ENCODE results near the gene OBSCN.

OBSCN gene

GRCh38 chr1:228306275-228307217 is 98.7 kb downstream of the OBSCN start:
- Histone ChIP-seq H3K4me1 (ENCODE audit: control insufficient read depth, insufficient read depth, low read length) (no peaks in the 10 kb centered on the region), H3K36me3 (ENCODE audit: control insufficient read depth, insufficient read depth, low read length) (no peaks in the 10 kb centered on the region), H3K4me3 (ENCODE audit: low read length) (no peak overlapping the region), H3K27me3 (ENCODE audit: control insufficient read depth, insufficient read depth, low read length) (no peaks in the 10 kb centered on the region), H3K27ac (ENCODE audit: low read depth, low read length) (no peak overlapping the region), H3K9ac (ENCODE audit: low read length) (no peak overlapping the region)

- Histone ChIP-seq H3K9ac (ENCODE audit: low read length) (no peak overlapping the region), H3K27me3 (ENCODE audit: control insufficient read depth, insufficient read depth, low read length) (no peaks in the 10 kb centered on the region), H3K36me3 (ENCODE audit: control insufficient read depth, insufficient read depth, low read length) (no peaks in the 10 kb centered on the region), H3K4me3 (ENCODE audit: low read length) (no peak overlapping the region), H3K27ac (ENCODE audit: low read depth, low read length) (no peak overlapping the region), H3K4me1 (ENCODE audit: control insufficient read depth, insufficient read depth, low read length) (no peaks in the 10 kb centered on the region)
These were observed 99.6 kb downstream of the OBSCN start for GRCh38 chr1:228307218-228308023.

- Histone ChIP-seq H3K27me3 (ENCODE audit: control insufficient read depth, insufficient read depth, low read length) (no peaks in the 10 kb centered on the region), H3K9ac (ENCODE audit: low read length) (no peak overlapping the region), H3K4me1 (ENCODE audit: control insufficient read depth, insufficient read depth, low read length) (no peaks in the 10 kb centered on the region), H3K36me3 (ENCODE audit: control insufficient read depth, insufficient read depth, low read length) (no peaks in the 10 kb centered on the region), H3K4me3 (ENCODE audit: low read length) (no peak overlapping the region), H3K27ac (ENCODE audit: low read depth, low read length) (no peak overlapping the region)
These were observed 100.3 kb downstream of the OBSCN start for GRCh38 chr1:228308085-228308601.

- Histone ChIP-seq H3K36me3 (ENCODE audit: control insufficient read depth, insufficient read depth, low read length) (no peaks in the 10 kb centered on the region), H3K4me3 (ENCODE audit: low read length) (no peak overlapping the region), H3K9ac (ENCODE audit: low read length) (no peak overlapping the region), H3K27ac (ENCODE audit: low read depth, low read length) (no peak overlapping the region), H3K4me1 (ENCODE audit: control insufficient read depth, insufficient read depth, low read length) (no peaks in the 10 kb centered on the region), H3K27me3 (ENCODE audit: control insufficient read depth, insufficient read depth, low read length) (no peaks in the 10 kb centered on the region)
These were observed 100.9 kb downstream of the OBSCN start for GRCh38 chr1:228308628-228309325.

GRCh38 chr1:228309326-228310067 is 101.7 kb downstream of the OBSCN start:
- H3K27ac ChIP-seq (ENCODE audit: low read depth, low read length), result no peak overlapping the region
- H3K36me3 ChIP-seq (ENCODE audit: control insufficient read depth, insufficient read depth, low read length), result no peaks in the 10 kb centered on the region
- H3K27me3 ChIP-seq (ENCODE audit: control insufficient read depth, insufficient read depth, low read length), result no peaks in the 10 kb centered on the region
- H3K4me3 ChIP-seq (ENCODE audit: low read length), result no peak overlapping the region
- no peak overlapping the region for H3K9ac ChIP-seq (ENCODE audit: low read length)
- H3K4me1 ChIP-seq (ENCODE audit: control insufficient read depth, insufficient read depth, low read length), result no peaks in the 10 kb centered on the region

DNA sequence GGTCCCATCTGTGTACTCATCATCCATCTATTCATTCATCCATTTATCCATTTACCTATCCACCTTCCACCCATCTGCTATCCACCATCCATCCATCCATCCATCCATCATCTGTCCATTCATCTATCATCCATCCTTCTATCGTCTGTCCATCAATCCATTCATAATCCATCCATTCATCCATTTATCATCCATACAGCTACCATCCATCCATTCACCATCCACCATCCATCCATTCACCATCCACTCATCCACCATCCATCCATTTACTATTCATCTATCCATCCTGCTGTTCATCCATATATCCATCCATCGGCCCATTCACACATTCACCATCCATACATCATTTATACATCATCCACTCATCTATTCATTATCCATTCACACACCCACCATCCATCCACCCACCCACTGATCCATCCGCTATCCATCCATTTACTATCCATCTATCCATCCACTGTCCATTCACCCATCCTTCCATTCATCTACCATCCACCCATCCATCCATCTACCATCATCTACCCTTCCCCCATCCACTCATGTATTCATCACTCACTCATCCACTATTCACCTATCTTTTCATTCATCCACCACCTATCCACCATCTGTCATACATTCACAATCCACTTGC is 102.4 kb downstream of the OBSCN start:
- Histone ChIP-seq H3K27me3 (ENCODE audit: control insufficient read depth, insufficient read depth, low read length) (no peaks in the 10 kb centered on the region), H3K4me1 (ENCODE audit: control insufficient read depth, insufficient read depth, low read length) (no peaks in the 10 kb centered on the region), H3K9ac (ENCODE audit: low read length) (no peak overlapping the region), H3K4me3 (ENCODE audit: low read length) (no peak overlapping the region), H3K27ac (ENCODE audit: low read depth, low read length) (no peak overlapping the region), H3K36me3 (ENCODE audit: control insufficient read depth, insufficient read depth, low read length) (no peaks in the 10 kb centered on the region)

DNA sequence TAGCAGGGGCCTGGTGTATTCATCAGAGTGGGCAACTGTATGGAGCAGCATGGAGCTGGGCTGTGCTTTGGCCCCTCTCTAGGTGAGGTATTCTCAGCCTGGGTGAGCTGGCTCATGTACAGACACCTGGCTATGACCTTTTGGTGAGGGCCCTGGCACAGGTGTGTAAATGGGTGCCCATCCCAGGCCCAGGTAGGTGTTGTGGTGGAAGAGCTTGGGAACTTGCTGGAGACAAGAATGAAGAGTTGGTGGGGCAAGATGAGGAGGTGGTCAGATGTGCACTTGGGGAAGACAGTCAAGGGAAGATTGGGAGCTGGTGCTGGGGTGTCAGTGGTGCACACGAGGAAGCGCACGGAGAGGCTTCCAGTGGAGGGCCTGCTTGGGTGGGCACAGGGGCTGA is 103.2 kb downstream of the OBSCN start:
- no peaks in the 10 kb centered on the region for H3K27me3 ChIP-seq (ENCODE audit: control insufficient read depth, insufficient read depth, low read length)
- H3K9ac ChIP-seq (ENCODE audit: low read length), result no peak overlapping the region
- no peak overlapping the region for H3K4me3 ChIP-seq (ENCODE audit: low read length)
- no peak overlapping the region for H3K27ac ChIP-seq (ENCODE audit: low read depth, low read length)
- H3K4me1 ChIP-seq (ENCODE audit: control insufficient read depth, insufficient read depth, low read length), result no peaks in the 10 kb centered on the region
- H3K36me3 ChIP-seq (ENCODE audit: control insufficient read depth, insufficient read depth, low read length), result no peaks in the 10 kb centered on the region

DNA sequence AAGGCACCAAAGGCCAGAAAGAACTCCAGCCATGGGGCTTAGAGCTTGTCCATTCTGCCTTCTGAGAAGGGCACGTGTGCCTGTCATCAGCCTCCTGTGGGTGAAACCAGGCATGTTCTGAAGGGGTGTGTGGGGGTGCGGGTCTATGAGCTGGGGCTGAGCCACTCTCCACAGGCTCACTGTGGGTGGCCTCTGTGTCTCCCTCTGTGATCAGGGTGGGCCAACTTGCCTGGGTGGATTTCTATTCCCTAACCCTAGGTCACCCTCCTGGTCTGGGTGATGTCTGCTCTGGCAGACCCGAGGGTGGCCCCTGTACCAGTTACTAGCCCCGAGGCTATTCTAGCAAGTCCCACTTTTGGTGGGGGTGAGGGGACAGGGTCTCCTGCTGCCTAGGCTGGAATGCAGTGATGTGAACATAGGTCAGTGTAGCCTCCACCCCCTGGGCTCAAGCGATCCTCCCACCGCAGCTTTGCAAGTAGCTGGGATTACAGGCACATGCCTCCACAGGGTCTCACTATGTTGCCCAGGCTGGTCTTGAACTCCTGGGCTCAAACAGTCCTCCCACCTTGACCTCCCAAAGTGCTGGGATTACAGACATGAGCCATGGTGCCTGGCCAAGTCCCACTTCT is 104.4 kb downstream of the OBSCN start:
- H3K9ac ChIP-seq (ENCODE audit: low read length), result no peak overlapping the region
- no peak overlapping the region for H3K4me3 ChIP-seq (ENCODE audit: low read length)
- no peaks in the 10 kb centered on the region for H3K36me3 ChIP-seq (ENCODE audit: control insufficient read depth, insufficient read depth, low read length)
- no peak overlapping the region for H3K27ac ChIP-seq (ENCODE audit: low read depth, low read length)
- H3K27me3 ChIP-seq (ENCODE audit: control insufficient read depth, insufficient read depth, low read length), result no peaks in the 10 kb centered on the region
- no peaks in the 10 kb centered on the region for H3K4me1 ChIP-seq (ENCODE audit: control insufficient read depth, insufficient read depth, low read length)

- no peaks in the 10 kb centered on the region for H3K36me3 ChIP-seq (ENCODE audit: control insufficient read depth, insufficient read depth, low read length)
- no peak overlapping the region for H3K9ac ChIP-seq (ENCODE audit: low read length)
- no peaks in the 10 kb centered on the region for H3K27me3 ChIP-seq (ENCODE audit: control insufficient read depth, insufficient read depth, low read length)
- H3K4me3 ChIP-seq (ENCODE audit: low read length), result no peak overlapping the region
- no peak overlapping the region for H3K27ac ChIP-seq (ENCODE audit: low read depth, low read length)
- H3K4me1 ChIP-seq (ENCODE audit: control insufficient read depth, insufficient read depth, low read length), result no peaks in the 10 kb centered on the region
These were observed 105.9 kb downstream of the OBSCN start for GRCh38 chr1:228313536-228314277.

- H3K4me3 ChIP-seq (ENCODE audit: low read length), result no peak overlapping the region
- H3K9ac ChIP-seq (ENCODE audit: low read length), result no peak overlapping the region
- no peak overlapping the region for H3K27ac ChIP-seq (ENCODE audit: low read depth, low read length)
- no peaks in the 10 kb centered on the region for H3K4me1 ChIP-seq (ENCODE audit: control insufficient read depth, insufficient read depth, low read length)
- no peaks in the 10 kb centered on the region for H3K27me3 ChIP-seq (ENCODE audit: control insufficient read depth, insufficient read depth, low read length)
- no peaks in the 10 kb centered on the region for H3K36me3 ChIP-seq (ENCODE audit: control insufficient read depth, insufficient read depth, low read length)
These were observed 106.4 kb downstream of the OBSCN start for GRCh38 chr1:228314315-228314657.

All from rectal smooth muscle tissue (tissue), 1 donor.